ENCODE data around the gene CD300E.

- no peak for TF ChIP-seq CTCF (conservative IDR thresholded peaks at IDR 0.05; ENCODE audit: low read depth, low read length)
- no peak for TF ChIP-seq EZH2 (IDR thresholded peaks at IDR 0.05; ENCODE audit: borderline replicate concordance, low read depth, low read length, poor library complexity, severe bottlenecking)
Observed at GRCh38 chr17:74643826-74644225, 20.3 kb upstream of the CD300E start.

Measured in A673 (cell line).